COR-L47 (cell line): ENCODE results near the gene BICDL1.
"Not testable (repeated sequence)": the region's sequence is repeated elsewhere in the genome, so short reads cannot be mapped to it uniquely, and the experiment has no call there.

Source experiments
- DNase-seq: peaks from one replicate; lab custom pipeline; 2025; lab: John Stamatoyannopoulos, UW

Gene BICDL1, protein sequence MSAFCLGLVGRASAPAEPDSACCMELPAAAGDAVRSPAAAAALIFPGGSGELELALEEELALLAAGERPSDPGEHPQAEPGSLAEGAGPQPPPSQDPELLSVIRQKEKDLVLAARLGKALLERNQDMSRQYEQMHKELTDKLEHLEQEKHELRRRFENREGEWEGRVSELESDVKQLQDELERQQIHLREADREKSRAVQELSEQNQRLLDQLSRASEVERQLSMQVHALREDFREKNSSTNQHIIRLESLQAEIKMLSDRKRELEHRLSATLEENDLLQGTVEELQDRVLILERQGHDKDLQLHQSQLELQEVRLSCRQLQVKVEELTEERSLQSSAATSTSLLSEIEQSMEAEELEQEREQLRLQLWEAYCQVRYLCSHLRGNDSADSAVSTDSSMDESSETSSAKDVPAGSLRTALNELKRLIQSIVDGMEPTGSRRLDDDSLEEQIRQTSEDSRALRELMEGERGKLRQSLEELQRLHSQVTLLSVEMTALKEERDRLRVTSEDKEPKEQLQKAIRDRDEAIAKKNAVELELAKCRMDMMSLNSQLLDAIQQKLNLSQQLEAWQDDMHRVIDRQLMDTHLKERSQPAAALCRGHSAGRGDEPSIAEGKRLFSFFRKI

DNA sequence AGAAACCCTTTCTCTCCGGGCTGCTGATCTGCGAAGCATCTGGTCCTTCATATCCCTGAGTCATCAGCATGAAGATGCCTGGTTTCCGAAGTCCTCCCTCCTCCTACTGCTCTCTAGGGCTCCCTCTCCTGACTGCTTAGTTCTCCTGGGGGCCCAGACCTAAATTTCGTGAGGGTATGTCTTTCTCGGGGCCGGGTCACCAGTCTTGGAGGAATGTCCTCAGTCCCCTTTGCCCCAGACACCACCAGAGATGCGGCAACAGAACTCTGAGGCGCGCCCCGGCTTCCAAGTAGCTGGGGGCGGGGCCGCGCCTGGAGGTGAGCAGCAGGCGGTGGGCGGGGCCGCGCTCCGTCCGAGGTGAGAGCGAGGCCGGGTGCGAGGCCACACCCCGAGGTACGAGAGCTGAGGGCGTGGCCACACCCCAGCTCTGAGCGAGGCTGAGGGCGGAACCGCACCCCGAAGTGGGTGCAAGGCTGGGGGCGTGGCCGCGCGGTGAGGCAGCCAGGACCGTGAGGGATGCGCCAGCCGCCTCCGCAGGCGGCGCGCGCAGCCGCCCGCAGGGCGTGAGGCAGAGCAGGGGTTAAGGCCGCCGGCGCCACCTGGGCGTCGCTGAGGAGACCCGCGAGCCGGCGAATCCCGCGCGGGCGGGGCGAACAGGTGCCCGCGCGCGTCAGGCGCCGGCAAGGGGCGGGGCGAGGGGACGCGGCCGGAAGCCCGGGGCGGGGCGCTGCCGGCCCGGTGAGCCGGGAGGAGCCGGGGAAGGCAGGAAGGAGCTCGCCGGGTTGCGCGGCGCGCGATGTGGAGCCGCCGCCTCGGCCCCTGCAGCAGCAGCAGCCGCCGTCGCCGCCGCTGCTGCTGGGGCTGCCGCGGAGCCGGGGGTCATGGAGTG lies at the start of gene BICDL1:
Gene BICDL1 (plus strand): TSS at position 765 of the 889 bp plus-strand sequence. CDS start 633 bp downstream, outside the sequence.
- DNase-seq = peak; percentile 98

DNA sequence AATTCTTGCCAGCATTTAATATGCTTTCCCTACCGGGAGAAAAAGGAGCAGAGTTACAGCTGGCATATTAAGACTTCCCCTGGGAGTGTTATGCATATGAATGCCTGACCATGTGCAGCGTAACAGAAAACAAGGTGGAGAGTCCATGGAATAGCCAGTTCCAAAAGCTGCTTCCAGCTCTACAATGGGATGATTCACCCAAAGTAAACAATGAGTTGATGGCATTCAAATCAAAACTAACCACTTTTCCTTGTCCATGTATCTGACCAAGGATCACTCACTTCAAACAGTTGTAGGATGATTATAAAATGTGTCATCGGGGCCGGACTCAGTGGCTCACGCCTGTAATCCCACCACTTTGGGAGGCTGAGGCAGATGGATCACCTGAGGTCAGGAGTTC lies 48.1 kb upstream of the BICDL1 start:
- DNase-seq = no peak

DNA sequence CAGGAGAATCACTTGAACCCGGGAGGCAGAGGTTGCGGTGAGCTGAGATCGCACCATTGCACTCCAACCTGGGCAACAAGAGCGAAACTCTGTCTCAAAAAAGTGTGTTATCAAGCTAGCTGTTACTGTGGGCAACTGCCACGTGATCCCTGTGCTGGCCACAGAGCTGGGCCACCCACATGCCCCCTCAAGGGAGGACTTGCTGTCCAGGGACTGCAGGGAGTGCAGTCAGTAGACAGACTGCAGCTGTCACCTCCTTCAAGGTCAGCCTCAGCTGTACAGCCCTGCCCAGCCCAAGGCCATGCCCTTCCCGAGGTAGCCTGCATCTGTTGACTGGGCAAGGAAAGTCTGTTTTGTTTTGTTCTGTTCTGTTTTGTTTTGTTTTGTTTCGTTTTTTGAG lies 46.6 kb upstream of the BICDL1 start:
- no peak for DNase-seq

DNA sequence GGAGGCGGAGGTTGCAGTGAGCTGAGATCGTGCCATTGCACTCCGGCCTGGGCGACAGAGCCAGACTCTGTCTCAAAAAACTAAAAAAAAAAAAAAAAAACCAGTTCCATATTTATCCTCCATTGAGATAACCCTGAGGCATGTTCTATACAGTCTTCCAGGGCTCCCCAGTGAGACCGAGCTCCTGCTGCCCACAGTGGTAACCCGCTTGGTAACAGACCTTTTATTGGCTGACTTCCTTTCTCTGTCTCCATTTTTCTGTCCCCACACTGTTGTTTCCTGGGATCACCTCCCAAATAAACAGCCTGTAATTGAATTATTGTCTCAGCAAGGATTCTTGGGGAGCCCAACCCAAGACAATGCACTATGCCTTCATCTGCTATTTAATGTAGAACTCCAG lies 42.8 kb upstream of the BICDL1 start:
- no peak for DNase-seq

DNA sequence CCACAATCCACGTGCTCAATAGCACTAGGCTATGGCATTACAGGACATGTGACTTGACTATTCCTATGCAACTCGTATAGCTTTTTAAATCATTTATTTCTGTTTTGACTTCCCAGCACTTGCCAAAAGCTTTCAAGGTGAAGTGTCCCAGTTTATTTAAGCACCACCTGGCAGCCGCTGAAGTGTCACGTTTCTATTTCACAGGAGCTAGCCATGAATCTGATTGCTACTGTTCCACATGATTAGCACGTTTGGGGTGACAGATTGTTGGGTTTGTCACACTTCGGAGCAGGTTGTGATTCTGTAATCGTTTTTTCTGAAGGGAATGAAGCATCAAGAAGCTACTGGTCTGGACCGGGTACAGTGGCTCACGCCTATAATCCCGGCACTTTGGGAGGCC lies 39.9 kb upstream of the BICDL1 start:
- no peak for DNase-seq

DNA sequence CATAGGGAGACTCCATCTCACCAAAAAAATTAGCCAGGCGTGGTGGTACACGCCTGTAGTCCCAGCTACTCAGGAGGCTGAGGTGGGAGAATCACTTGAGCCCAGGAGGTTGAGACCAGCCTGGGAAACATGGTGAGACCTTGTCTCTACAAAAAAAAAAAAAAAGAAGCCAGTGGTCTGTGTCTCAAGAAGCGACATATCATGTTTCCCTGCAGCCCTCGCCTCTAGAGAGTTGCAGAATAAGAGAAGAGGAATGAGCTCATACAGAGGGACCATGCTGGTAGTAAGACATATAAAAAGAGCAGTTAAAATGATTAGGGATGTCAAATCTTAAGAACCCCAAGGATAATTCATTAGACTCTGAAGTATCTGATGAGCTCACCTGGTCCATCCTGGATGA lies 39.4 kb upstream of the BICDL1 start:
- no peak for DNase-seq

DNA sequence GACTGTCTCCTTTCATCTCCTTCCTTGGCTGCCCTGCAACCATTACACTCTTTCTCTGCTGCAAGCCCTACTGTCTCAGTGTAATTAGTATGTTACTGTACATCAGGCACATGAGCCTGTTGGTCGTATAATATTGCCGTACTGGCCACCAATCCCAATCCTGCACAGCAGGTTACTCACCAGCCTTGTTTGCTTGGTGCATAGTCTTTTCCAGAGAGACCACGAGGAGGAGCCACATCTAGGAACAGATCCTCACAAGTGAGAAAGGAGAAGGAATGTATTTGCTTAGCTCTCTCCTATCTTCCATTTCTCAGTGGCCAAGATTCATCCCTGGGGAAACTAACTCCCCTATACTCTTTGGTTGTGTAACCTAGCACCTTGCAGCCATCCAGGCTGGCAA lies 33.0 kb upstream of the BICDL1 start:
- no peak for DNase-seq

DNA sequence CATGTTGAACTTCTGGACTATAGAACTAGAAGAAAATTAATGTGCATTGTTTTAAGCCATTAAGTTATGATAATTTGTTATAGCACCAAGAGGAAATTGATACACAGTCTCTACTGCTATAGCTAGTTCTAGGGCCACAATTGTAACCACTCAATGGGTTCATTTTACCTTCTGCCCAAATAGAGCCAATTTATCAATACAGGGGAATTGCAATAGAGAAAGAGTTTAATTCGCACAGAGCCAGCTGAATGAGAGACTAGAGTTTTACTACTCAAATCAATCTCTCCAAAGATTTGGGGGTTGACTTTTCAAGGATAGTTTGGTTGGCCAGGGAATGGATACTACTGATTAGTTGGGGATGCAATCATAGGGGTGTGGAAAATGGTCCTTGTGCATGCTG lies 31.9 kb upstream of the BICDL1 start:
- DNase-seq = no peak

DNA sequence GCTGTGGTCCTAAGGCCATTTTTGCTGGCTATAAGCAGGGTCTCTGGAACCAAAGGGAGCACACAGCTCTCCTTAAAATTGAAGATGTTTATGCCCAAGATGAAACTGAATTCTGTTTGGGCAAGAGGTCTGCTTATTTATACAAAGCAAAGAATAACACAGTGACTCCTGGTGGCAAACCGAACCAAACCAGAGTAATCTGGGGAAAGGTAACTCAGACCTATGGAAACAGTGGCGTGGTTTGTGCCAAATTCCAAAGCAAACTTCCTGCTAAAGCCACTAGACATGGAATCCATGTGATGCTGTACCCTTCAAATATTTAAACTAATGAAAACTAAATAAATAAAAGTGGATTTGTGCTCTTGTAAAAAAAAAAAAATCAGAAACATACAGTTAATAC lies 29.6 kb upstream of the BICDL1 start:
- DNase-seq = no peak

DNA sequence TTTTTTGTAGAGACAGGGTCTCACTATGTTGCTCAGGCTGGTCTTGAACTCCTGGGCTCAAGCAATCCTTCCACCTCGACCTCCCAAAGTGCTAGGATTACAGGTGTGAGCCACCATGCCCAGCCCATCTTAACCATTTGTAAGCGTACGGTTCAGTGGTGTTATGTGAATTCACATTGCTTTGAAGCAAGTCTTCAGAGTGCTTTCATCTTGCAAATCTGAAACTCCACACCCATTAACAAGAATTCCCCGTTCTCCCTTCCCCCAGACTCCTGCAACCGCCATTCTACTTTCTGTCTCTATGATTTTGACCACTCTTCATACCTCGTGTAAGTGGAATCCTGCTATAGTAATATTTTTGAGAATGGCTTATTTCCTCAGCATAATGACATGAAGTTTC lies 24.9 kb upstream of the BICDL1 start:
- no peak for DNase-seq

DNA sequence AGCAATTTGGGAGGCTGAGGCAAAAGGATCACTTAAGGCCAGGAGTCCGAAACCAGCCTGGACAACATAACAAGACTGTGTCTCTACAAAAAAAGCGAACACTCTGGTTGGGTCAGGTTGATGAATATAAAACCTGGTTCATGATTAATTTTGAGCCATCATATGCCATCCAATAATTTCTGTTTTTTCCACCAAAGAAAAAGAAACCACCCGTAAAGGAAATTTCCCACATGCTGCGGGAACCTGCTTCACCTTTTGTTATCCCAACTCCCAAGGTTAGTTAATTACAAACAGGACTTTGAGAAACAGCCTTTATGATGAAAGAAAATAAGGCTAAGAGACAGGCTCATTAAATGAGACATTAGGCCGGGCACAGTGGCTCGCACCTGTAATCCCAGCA lies 24.1 kb upstream of the BICDL1 start:
- no peak for DNase-seq

DNA sequence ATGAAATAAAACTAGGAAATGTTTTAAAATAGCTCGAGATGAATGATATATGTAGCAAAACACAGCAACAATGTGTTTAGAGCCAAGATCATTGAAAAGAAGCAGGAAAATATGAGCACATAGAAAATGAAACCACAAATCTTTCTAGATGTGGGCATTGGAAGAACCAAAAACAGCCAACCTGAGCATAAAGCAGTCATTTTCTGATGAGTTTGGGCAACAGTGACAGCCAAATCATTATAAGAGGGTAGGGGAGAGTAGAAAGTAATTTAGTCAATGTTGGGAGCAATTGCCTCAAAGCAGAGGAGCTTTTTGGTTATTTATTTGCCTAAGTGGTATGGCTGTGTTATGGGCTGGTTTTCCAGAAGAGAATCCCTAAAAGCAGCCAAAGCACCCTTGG lies 8.8 kb upstream of the BICDL1 start:
- DNase-seq = no peak

DNA sequence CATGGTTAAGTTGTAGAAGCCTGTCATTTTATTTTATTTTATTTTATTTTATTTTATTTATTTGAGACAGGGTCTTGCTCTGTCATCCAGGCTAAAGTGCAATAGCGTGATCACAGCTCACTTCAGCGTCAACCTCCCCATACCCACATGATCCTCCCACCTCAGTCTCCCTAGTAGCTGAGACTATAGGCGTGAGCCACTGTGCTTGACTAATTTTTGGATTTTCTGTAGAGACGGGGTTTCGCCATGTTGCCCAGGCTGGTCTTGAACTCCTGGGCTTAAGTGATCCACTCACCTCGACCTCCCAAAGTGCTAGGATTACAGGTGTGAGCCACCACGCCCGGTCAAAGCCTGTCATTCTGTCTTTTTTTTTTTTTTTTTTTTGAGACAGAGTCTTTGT lies 8.3 kb upstream of the BICDL1 start:
- not testable (repeated sequence) for DNase-seq

DNA sequence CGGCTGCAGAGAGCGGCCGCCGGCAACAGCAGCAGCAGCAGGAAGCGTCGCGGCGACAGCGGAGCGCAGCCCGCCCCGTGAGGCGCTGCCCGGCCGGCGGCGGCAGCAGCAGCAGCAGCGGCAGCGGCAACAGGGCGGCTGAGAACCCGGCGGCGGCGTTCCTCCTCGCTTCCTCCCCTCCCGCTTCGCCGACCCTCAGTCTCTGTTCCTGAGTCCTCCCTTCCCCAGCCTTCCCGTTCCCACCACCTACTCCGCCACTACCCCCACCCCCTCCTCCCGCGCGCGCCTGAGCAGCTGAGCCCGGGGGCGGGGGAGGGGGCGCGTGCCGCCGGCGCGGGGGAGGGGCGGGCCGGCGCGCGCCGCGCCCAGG lies 310 bp downstream of the BICDL1 start:
- peak; percentile 65 for DNase-seq

DNA sequence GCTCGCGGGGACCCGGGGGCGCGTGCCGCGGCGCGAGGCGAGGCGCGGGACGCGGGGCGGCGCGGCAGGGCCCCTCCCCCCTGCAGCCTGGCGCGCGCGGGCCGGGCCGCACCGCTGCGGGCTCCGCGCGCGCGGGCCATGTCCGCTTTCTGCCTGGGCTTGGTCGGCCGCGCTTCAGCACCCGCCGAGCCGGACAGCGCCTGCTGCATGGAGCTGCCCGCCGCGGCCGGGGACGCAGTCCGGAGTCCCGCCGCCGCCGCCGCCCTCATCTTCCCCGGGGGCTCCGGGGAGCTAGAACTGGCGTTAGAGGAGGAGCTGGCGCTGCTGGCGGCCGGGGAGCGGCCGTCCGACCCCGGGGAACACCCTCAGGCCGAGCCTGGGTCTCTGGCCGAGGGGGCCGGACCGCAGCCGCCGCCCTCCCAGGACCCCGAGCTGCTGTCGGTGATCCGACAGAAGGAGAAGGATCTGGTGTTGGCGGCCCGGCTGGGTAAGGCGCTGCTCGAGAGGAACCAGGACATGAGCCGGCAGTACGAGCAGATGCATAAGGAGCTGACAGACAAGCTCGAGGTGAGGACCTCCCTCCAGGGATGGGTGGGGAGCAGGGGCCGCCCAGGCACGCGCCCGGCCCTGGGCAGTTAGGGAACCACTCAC lies 820 bp downstream of the BICDL1 start:
- DNase-seq = no peak

DNA sequence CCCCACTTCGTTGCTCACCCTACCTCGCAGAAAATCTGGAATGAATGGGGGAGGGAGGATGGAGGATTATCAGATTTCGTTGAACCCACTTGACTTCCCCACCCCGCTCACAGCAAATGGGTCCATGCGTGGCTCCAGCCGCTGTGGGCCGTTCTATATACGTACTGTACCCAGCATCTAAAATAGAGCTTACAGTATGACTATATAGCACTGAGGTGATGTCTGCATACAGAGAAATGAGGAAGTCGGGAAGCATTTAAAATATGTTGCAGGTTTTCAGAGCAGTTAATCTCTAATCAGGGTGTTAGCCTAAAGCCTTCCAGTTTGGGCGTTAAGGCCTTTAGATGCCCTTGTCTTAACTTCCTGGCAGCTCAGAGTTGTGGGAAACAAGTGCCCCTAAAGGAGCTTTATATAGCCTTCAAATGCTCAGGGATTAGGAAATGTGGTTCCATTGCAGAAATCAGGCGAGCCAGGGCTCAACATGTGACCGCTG lies 1.4 kb downstream of the BICDL1 start:
- DNase-seq = no peak

DNA sequence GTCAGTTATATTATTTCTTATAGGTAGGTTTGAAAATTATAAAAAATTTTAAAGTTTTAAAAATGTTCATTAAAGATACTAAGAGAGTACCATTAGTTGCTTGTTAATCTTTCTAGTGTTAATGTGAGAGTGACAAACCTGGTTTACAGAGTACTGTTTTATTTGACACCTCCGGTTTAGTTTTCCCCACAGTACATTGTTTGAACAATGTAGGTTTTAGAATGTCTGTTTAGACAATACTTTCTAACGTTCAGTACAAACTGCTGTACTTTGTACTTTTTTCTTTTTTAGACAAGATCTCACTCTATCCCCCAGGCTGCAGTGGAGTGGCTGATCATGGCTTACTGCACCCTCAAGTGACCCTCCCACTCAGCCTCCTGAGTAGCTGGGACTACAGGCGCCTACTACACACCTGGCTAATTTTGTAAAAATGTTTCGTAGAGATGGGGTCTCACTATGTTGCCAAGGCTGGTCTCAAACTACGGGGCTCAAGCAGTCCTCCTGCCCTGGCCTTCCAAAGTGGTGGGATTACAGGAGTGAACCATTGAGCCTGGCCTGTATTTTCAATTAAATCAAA lies 3.2 kb downstream of the BICDL1 start:
- DNase-seq = no peak

DNA sequence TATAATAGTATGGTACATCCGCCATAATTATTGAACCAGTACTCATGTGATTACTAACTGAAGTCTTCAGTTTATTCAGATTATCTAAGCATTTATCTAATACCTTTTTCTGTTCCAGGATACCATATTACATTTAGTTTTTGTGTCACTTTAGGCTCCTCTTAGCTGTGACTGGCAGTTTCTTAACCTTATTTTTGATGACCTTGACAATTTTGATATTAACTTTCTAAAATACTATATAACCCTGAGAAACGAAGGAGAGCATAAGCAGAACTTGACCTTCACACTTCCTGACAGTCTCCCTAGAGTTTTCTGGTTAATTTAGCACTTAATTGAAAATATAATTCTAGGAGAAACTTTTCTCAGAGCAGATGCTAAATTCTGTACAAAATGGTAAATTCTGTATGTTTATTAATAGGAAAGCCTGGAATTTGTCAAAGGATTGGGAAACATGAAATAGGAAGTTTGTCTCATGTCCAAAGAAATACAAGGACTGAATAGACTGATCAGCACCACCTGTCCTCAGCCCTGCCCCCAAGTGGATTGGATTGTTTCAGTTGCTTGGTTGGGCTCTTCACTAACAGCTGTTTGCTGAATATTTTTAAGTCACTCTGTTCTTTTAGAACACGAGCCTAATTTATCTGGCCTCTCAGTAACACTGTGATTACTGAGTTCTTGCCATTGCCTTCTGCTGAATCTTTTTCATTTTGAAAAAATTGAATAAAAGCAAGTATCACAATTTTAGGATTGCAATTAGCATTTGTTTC lies 6.0 kb downstream of the BICDL1 start:
- no peak for DNase-seq

DNA sequence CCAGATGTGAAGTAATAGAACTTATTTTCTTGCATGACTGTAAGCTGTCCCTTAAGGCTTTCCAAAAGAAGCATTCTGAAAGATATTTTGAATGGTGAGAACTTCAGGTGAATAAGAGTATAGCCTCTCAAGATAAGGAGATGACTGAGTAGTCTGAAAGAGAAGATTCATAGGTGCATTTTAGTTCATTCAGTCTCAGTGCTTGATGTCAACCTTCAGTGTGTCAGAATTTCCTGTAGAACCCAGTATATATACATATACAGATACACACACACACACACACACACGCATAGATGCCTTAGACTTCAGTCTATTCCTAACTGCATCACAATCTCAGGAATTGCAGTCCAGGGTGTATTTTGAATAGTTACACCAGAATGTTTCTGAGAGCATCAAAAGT lies 7.4 kb downstream of the BICDL1 start:
- DNase-seq = no peak

DNA sequence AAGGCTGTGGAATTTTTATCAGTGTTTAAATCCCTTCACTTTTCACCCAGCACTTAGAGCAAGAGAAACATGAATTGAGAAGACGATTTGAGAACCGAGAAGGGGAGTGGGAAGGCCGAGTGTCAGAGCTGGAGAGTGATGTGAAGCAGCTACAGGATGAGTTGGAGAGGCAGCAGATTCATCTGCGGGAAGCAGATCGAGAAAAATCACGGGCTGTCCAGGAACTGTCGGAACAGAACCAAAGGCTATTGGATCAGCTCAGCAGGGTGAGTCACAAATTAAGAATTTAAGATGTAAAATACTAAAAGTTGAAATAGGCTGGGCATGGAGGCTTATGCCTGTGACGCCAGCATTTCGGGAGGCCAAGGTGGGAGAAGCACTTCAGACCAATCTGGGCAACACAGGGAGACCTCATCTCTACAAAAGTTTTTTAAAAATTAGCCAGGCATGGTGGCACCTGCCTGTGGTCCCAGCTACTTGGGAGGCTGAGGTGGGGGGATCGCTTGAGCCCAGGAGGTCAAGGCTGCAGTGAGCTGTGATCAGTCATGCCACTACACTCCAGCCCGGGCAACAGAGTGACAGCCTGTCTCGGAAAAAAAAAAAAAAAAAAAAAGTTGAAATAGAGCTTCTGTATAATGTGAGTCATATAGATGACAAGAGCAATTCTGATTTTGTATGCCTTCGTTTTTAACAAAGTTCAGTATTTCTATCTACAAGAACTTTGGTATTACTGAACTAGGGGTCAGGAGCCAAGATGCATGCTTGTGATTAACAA lies 9.6 kb downstream of the BICDL1 start:
- no peak for DNase-seq
